SHP77 (cell line): Measurements from ENCODE around the gene TMEM131L.

Experiments
- DNase-seq, 2 experiments: peaks; one replicate each; lab custom pipeline; 2025; lab: John Stamatoyannopoulos, UW

TMEM131L gene

GRCh38 chr4:153523164-153523796 is 57.1 kb downstream of the TMEM131L start:
- no peak for DNase-seq

- no peak for DNase-seq
Measured at GRCh38 chr4:153523941-153524386, 57.8 kb downstream of the TMEM131L start.

- DNase-seq: no peak
Measured at GRCh38 chr4:153524682-153525081, 58.5 kb downstream of the TMEM131L start.

- DNase-seq: no peak
Measured at GRCh38 chr4:153527690-153528089, 61.5 kb downstream of the TMEM131L start.

GRCh38 chr4:153528705-153529485 is 62.7 kb downstream of the TMEM131L start:
- no peak for DNase-seq

- no peak for DNase-seq
Measured at GRCh38 chr4:153529646-153530045, 63.5 kb downstream of the TMEM131L start.

- DNase-seq: no peak
Measured at GRCh38 chr4:153530284-153530999, 64.3 kb downstream of the TMEM131L start.

- no peak for DNase-seq
Measured at GRCh38 chr4:153531000-153531358, 64.8 kb downstream of the TMEM131L start.

- DNase-seq: no peak
Measured at GRCh38 chr4:153531976-153532626, 65.9 kb downstream of the TMEM131L start.

- DNase-seq: no peak
Measured at GRCh38 chr4:153532636-153533035, 66.5 kb downstream of the TMEM131L start.

- DNase-seq: no peak
Measured at GRCh38 chr4:153533387-153533786, 67.2 kb downstream of the TMEM131L start.

- no peak for DNase-seq
Measured at GRCh38 chr4:153534792-153535629, 68.9 kb downstream of the TMEM131L start.

- DNase-seq: no peak
Measured at GRCh38 chr4:153535772-153536513, 69.8 kb downstream of the TMEM131L start.

GRCh38 chr4:153537493-153537960 is 71.4 kb downstream of the TMEM131L start:
- DNase-seq: no peak

- DNase-seq: no peak
Measured at GRCh38 chr4:153538487-153539357, 72.6 kb downstream of the TMEM131L start.

- DNase-seq: no peak
Measured at GRCh38 chr4:153539422-153539821, 73.3 kb downstream of the TMEM131L start.

GRCh38 chr4:153541456-153542096 is 75.4 kb downstream of the TMEM131L start:
- no peak for DNase-seq

GRCh38 chr4:153542131-153542530 is 76.0 kb downstream of the TMEM131L start:
- no peak for DNase-seq

GRCh38 chr4:153542834-153543233 is 76.7 kb downstream of the TMEM131L start:
- no peak for DNase-seq
